Measurements from ENCODE around the gene ARHGAP15.

Gene ARHGAP15

GRCh38 chr2:143493339-143493738 lies 364.1 kb downstream of the ARHGAP15 start:
- Histone ChIP-seq H3K4me1 (no peaks in the 10 kb centered on the region), H3K9me3 (no peaks in the 10 kb centered on the region), H3K4me3 (ENCODE audit: low read depth, low read length) (no peak overlapping the region), H3K36me3 (no peaks in the 10 kb centered on the region), H3K27me3 (no peaks in the 10 kb centered on the region)
- no peak for DNase-seq
- TF ChIP-seq CTCF (IDR thresholded peaks at IDR 0.05; ENCODE audit: low read depth, low read length): no peak

GRCh38 chr2:143497726-143498125 lies 368.5 kb downstream of the ARHGAP15 start:
- Histone ChIP-seq H3K36me3 (no peaks in the 10 kb centered on the region), H3K27me3 (no peaks in the 10 kb centered on the region), H3K4me3 (ENCODE audit: low read depth, low read length) (no peak overlapping the region), H3K9me3 (no peaks in the 10 kb centered on the region), H3K4me1 (no peaks in the 10 kb centered on the region)
- TF ChIP-seq CTCF (IDR thresholded peaks at IDR 0.05; ENCODE audit: low read depth, low read length): no peak
- DNase-seq: no peak

GRCh38 chr2:143498496-143498895 lies 369.3 kb downstream of the ARHGAP15 start:
- no peaks in the 10 kb centered on the region for H3K4me1 ChIP-seq
- no peak for TF ChIP-seq CTCF (IDR thresholded peaks at IDR 0.05; ENCODE audit: low read depth, low read length)
- no peaks in the 10 kb centered on the region for H3K9me3 ChIP-seq
- no peaks in the 10 kb centered on the region for H3K36me3 ChIP-seq
- no peak overlapping the region for H3K4me3 ChIP-seq (ENCODE audit: low read depth, low read length)
- H3K27me3 ChIP-seq: no peaks in the 10 kb centered on the region
- DNase-seq: no peak

- H3K9me3 ChIP-seq: no peaks in the 10 kb centered on the region
- no peaks in the 10 kb centered on the region for H3K4me1 ChIP-seq
- DNase-seq: no peak
- H3K4me3 ChIP-seq (ENCODE audit: low read depth, low read length): no peak overlapping the region
- H3K36me3 ChIP-seq: no peaks in the 10 kb centered on the region
- TF ChIP-seq CTCF (IDR thresholded peaks at IDR 0.05; ENCODE audit: low read depth, low read length): no peak
- H3K27me3 ChIP-seq: no peaks in the 10 kb centered on the region
Measured at GRCh38 chr2:143499061-143499460, 369.8 kb downstream of the ARHGAP15 start.

- TF ChIP-seq CTCF (IDR thresholded peaks at IDR 0.05; ENCODE audit: low read depth, low read length): no peak
- Histone ChIP-seq H3K4me1 (no peaks in the 10 kb centered on the region), H3K27me3 (no peaks in the 10 kb centered on the region), H3K4me3 (ENCODE audit: low read depth, low read length) (no peak overlapping the region), H3K9me3 (no peaks in the 10 kb centered on the region), H3K36me3 (no peaks in the 10 kb centered on the region)
- no peak for DNase-seq
Measured at GRCh38 chr2:143501106-143501676, 372.0 kb downstream of the ARHGAP15 start.

- H3K9me3 ChIP-seq: no peaks in the 10 kb centered on the region
- no peaks in the 10 kb centered on the region for H3K4me1 ChIP-seq
- DNase-seq: no peak
- TF ChIP-seq CTCF (IDR thresholded peaks at IDR 0.05; ENCODE audit: low read depth, low read length): no peak
- no peaks in the 10 kb centered on the region for H3K27me3 ChIP-seq
- no peak overlapping the region for H3K4me3 ChIP-seq (ENCODE audit: low read depth, low read length)
- H3K36me3 ChIP-seq: no peaks in the 10 kb centered on the region
Measured at GRCh38 chr2:143503280-143503679, 374.1 kb downstream of the ARHGAP15 start.
